ENCODE results near the gene RIC3.

RIC3 gene

DNA sequence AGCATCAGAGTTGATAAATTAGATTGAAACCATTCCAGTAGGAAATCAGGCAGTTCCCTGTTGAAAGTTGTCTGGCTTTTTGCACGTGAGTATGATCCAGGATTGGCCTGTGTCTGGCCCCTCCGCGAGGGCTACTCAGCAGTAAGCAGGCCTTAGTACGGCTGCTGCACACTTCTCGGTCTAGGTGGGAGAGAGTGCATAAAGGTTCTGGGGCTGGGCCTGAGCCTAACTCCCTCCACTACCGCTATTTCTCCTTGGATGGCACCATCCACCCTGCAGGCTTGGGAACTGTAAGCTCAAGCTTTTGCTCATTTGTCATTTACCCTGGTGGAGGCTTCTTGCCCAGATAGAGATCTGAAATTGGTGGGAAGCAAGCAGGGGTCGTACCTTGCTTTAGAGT, 65.9 kb downstream of the RIC3 start:
- no peak for DNase-seq (ENCODE audit: low read depth in 2 of 2)

- DNase-seq (ENCODE audit: low read depth in 2 of 2) = no peak
These were observed 66.4 kb downstream of the RIC3 start for GRCh38 chr11:8102296-8102915.

- DNase-seq (ENCODE audit: low read depth in 2 of 2) = no peak
These were observed 67.4 kb downstream of the RIC3 start for GRCh38 chr11:8101421-8101820.

- no peak for DNase-seq (ENCODE audit: low read depth in 2 of 2)
These were observed 68.2 kb downstream of the RIC3 start for GRCh38 chr11:8100605-8101004.

- no peak for DNase-seq (ENCODE audit: low read depth in 2 of 2)
These were observed 68.7 kb downstream of the RIC3 start for GRCh38 chr11:8100158-8100557.

- peak; percentile 41 to 60 for DNase-seq (ENCODE audit: low read depth in 2 of 2)
These were observed 69.4 kb downstream of the RIC3 start for GRCh38 chr11:8099291-8099899.

- no peak for DNase-seq (ENCODE audit: low read depth in 2 of 2)
These were observed 69.9 kb downstream of the RIC3 start for GRCh38 chr11:8098879-8099278.

GRCh38 chr11:8098361-8098760, 70.5 kb downstream of the RIC3 start:
- DNase-seq (ENCODE audit: low read depth in 2 of 2) = no peak

GRCh38 chr11:8097926-8098325, 70.9 kb downstream of the RIC3 start:
- DNase-seq (ENCODE audit: low read depth in 2 of 2) = no peak

GRCh38 chr11:8097468-8097867, 71.4 kb downstream of the RIC3 start:
- no peak for DNase-seq (ENCODE audit: low read depth in 2 of 2)

GRCh38 chr11:8097062-8097461, 71.8 kb downstream of the RIC3 start:
- no peak for DNase-seq (ENCODE audit: low read depth in 2 of 2)

GRCh38 chr11:8096575-8096974, 72.2 kb downstream of the RIC3 start:
- DNase-seq (ENCODE audit: low read depth in 2 of 2) = no peak

DNA sequence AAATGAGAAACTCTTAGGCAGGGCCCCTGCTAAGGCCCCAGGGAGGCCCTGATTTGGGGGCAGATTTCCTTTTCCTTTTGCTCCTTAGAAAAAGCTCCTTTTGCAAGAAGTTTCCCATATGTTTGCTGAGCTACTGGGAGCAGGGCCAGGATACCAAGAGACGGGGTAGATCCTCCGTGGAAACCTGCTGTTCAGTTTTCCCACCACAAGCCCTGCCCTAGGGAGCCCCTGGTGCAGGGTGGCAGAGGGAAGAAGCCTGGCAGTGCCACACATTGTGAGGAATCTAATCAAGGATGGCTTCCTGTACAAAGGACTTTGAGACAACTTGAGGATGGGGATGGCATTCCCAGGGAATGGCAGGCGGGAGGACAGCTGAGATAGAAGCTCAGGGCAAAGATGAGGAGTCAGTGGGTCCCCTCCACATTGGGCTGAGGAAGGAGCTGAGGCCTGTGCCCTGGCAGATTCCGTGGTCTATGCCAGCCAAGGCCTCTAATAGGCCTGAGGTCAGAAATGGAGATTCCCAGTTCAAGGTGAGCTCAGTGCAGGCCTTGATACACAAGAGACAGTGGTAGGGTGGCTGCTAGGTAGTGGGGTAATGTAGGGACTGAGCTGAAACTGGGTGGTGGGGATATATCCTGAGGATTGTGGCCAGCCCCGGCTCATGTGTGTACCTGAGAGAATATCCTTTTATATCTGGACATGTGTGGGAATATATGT, 72.9 kb downstream of the RIC3 start:
- DNase-seq (ENCODE audit: low read depth in 2 of 2) = no peak

GRCh38 chr11:8095371-8095770, 73.5 kb downstream of the RIC3 start:
- no peak for DNase-seq (ENCODE audit: low read depth in 2 of 2)

DNA sequence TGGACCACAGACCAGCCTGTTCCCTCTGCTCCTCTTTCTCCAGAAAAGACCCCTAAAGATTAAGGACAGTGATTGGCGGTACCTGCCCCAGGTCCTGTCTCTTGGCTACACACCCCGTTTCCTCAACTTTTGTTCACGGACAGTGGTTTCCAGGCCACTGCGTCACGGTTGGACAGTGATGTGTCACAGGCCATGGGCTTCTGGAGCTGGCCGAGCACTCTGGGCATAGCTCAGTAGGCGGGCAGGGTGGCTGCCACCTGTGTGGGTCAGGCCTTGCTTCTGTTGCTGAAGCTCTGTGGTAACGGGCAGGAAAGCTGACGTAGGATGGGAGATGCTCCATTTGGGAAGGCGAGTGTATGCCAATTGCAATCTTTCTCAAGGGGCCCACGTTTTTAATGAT, 74.2 kb downstream of the RIC3 start:
- no peak for DNase-seq (ENCODE audit: low read depth in 2 of 2)

- no peak for DNase-seq (ENCODE audit: low read depth in 2 of 2)
These were observed 74.8 kb downstream of the RIC3 start for GRCh38 chr11:8093931-8094575.

DNA sequence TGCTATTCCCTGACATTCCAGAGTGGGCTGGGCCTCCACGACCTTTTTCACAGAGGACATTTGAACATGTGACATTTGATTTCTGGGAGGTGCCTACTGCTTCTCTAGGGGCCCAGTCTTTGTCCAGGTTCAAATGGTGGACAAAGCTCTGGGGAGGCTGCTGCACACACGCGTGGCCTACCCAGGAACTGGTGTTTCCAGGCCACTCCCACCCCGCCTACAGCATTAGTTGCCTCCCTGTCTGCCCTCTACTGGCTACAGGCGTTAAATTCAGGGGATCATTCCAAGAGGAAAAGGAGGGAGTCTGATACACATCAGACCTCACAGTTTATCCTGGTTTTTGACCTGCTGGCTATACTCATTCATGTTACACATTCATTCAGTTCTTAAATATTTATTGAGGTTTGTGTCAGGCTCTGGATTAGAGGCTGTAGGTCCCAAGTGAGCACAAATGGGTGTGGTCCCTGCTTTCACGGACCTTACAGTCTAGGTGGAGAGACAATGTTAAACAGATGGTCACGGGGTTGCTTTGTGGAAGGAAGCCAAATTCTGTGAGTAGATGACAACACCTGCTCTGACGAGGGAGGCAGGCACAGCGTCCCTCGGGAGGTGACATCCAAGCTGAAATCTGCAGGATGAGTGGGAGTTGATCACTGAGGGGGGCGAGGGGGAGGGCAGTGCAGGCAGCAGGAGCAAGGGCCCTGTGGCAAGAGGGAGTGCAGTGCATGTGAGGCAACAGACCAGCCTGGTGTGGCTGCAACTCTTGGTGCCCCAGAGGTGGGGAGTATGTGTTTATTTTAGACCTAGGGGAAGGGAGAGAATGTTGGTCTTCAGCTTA, 76.0 kb downstream of the RIC3 start:
- DNase-seq (ENCODE audit: low read depth in 2 of 2) = peak; percentile 41 to 54

- no peak for DNase-seq (ENCODE audit: low read depth in 2 of 2)
These were observed 77.1 kb downstream of the RIC3 start for GRCh38 chr11:8091721-8092120.

GRCh38 chr11:8090756-8091155, 78.1 kb downstream of the RIC3 start:
- DNase-seq (ENCODE audit: low read depth in 2 of 2) = peak; percentile 9 to 12

DNA sequence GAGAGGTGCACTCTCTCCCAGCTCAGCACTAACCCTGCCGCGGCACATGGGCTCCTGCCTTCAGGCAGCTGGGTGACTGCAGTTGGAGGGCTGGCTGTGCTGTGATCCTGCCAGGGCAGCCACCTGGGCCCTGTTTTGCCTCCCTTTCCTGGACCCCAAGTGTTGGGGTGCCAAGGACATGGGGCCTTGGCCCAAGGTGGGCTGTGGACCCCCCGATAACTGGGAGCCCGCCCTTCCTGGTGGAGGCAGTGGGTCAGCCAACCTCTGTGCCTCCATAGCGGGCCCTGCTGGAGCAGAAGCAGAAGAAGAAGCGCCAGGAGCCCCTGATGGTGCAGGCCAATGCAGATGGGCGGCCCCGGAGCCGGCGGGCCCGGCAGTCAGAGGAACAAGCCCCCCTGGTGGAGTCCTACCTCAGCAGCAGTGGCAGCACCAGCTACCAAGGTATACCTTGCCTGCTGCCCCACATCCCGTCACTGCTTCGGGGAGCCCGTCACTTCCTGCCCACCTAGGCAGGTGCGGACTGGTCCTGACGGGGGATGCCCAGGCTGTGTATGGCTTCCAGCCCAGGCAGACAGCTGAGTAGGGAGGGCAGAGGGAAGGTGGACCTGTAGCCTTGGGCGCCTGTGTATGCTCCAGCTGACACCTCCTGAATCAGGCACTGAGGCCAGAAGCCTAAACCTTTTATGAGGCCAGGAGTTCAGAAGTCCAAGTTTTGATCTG, 78.9 kb downstream of the RIC3 start:
- no peak for DNase-seq (ENCODE audit: low read depth in 2 of 2)

GRCh38 chr11:8087756-8088155, 81.1 kb downstream of the RIC3 start:
- DNase-seq (ENCODE audit: low read depth in 2 of 2) = no peak

Data from stimulated activated CD4-positive, alpha-beta T cell treated with anti-CD3 and anti-CD28 coated beads, Interleukin-15, amount 100 ng/mL, for 48 hours (primary cell).